AG09319 (cell line): ENCODE measurements around the gene RDH13.
"Not testable (repeated sequence)": the region's sequence is repeated elsewhere in the genome, so short reads cannot be mapped to it uniquely, and the experiment has no call there.

Source experiments
- DNase-seq: peaks from one replicate; pipeline ENCODE4 v3.0.0-alpha.2; 2010; ENCODE audit warnings: low read depth; ENCODE audit errors: extremely low read depth
- TF ChIP-seq, protein P1 (sequence below): IDR thresholded peaks from 2 replicates; pipeline ENCODE4 v1.5.1; 2011; ENCODE audit warnings: low read depth, mild to moderate bottlenecking, inconsistent platforms, low read length, moderate library complexity

The RDH13 gene

GRCh38 chr19:55062735-55063491, at the start of gene RDH13:
Gene RDH13 (minus strand): TSS chr19:55063148. CDS start chr19:55063032, 116 bp downstream.
- TF ChIP-seq, protein P1, sequence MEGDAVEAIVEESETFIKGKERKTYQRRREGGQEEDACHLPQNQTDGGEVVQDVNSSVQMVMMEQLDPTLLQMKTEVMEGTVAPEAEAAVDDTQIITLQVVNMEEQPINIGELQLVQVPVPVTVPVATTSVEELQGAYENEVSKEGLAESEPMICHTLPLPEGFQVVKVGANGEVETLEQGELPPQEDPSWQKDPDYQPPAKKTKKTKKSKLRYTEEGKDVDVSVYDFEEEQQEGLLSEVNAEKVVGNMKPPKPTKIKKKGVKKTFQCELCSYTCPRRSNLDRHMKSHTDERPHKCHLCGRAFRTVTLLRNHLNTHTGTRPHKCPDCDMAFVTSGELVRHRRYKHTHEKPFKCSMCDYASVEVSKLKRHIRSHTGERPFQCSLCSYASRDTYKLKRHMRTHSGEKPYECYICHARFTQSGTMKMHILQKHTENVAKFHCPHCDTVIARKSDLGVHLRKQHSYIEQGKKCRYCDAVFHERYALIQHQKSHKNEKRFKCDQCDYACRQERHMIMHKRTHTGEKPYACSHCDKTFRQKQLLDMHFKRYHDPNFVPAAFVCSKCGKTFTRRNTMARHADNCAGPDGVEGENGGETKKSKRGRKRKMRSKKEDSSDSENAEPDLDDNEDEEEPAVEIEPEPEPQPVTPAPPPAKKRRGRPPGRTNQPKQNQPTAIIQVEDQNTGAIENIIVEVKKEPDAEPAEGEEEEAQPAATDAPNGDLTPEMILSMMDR: no peak
- DNase-seq: peak; percentile 83

DNA sequence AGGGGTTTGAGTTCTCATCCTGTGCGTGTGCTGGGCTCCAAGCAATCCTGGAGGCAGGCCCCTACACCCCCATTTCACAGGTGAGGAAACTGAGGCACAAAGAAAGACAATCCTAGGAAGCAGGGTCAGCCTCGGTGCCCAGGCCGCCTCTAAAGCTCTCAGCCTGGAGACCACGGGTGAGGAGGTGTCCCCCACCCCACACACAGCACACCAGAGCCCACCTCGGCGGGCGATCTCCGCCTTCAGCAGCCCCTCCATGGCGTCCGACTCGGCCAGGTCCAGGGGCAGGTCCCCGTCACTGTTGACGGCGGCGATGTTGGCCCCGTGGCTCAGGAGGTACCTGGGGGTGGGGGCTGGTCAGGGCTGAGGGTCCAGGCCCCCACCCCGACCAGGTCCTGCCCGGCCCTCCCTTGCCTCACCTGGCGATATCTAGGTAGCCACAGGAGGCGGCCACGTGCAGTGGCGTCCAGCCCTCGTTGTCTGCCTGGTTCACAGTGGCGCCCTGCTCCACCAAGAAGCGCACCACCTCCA, 49.4 kb upstream of the RDH13 start:
- DNase-seq: no peak
- TF ChIP-seq, protein P1: no peak

DNA sequence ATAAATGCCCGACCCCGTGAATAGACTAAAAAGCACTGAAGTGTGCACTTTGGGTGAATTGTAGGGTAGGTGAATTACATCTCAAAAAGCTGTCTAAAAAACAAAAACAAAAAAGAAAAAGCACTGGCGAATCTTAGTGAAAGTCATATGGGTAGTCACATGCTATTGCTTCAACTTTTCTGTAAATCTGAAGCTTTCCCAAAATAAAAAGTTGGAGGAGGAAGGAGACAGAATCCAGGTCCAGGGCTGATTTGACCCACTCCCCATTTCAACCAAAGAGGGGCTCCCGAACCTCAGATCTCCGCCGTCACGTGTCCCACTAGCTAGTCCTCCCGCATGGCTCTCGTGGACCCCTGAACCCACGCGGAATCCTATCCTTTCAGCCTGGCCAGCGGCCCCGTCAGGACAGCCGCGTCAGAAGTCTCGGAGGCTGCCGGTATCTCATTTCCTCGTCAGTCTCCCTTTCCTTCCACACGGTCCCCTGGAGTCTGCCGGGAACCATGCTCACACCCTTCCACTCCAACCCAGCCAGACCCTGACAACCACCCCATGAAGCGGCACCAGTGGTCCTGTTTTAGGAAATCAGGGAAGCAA, 48.4 kb upstream of the RDH13 start:
- TF ChIP-seq, protein P1: no peak
- no peak for DNase-seq

GRCh38 chr19:55109527-55110291, 46.8 kb upstream of the RDH13 start:
- no peak for DNase-seq
- TF ChIP-seq, protein P1: no peak

DNA sequence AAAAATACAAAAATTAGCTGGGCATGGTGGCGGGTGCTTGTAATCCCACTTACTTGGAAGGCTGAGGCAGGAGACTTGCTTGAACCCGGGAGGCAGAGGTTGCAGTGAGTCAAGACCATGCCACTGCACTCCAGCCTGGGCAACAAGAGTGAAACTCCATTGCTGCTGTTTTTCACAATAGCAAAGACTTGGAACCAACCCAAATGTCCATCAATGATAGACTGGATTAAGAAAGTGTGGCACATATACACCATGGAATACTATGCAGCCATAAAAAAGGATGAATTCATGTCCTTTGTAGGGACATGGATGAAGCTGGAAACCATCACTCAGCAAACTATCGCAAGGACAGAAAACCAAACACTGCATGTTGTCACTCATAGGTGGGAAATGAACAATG, 44.3 kb upstream of the RDH13 start:
- not testable (repeated sequence) for DNase-seq

- TF ChIP-seq, protein P1: no peak
- no peak for DNase-seq
These were observed 43.6 kb upstream of the RDH13 start for GRCh38 chr19:55106591-55106990.

- TF ChIP-seq, protein P1: no peak
- DNase-seq: no peak
These were observed 42.3 kb upstream of the RDH13 start for GRCh38 chr19:55105237-55105636.
